Fibroblast of lung (primary cell): ENCODE data around the gene ARHGEF16. TPM values are rescaled to one million over a fixed set of nuclear protein-coding genes. Genes with fewer than 3 reads are reported as not detected.

Source experiments
- DNase-seq, 2 donors: peaks; one replicate each; pipeline versions ENCODE4 v3.0.0 to v3.0.0-alpha.2; 2010; ENCODE audit warnings: low read depth in 2 of 2
- H2AFZ ChIP-seq: 2 replicates; pipeline ENCODE4 v1.5.1; 2012; ENCODE audit warnings: low read length, control low read depth, inconsistent platforms
- H3K27ac ChIP-seq: 2 replicates; pipeline ENCODE4 v1.5.1; 2011; ENCODE audit warnings: low read length, control low read depth; ENCODE audit not compliant: insufficient read depth
- H3K27me3 ChIP-seq: 2 replicates; pipeline ENCODE4 v1.5.1; 2011; ENCODE audit warnings: mild to moderate bottlenecking, low read length; ENCODE audit not compliant: control insufficient read depth, insufficient read depth
- H3K36me3 ChIP-seq: 2 replicates; pipeline ENCODE4 v1.5.1; 2011; ENCODE audit warnings: low read length; ENCODE audit not compliant: control insufficient read depth, insufficient read depth
- H3K4me1 ChIP-seq: 2 replicates; pipeline ENCODE4 v1.5.1; 2011; ENCODE audit warnings: low read length; ENCODE audit not compliant: control insufficient read depth, insufficient read depth; ENCODE audit errors: extremely low read depth
- H3K4me2 ChIP-seq: 2 replicates; pipeline ENCODE4 v1.5.1; 2011; ENCODE audit warnings: low read length, control low read depth; ENCODE audit not compliant: insufficient read depth; ENCODE audit errors: extremely low read depth
- H3K4me3 ChIP-seq, 4 experiments: fragments of 200-600 bp in 1 of 4; sonication (generic) in 1 of 4; replicated peaks in 1 of 4; 2 replicates each; pipeline ENCODE4 v1.5.1; 2011 to 2016; ENCODE audit warnings: low read length in 4 of 4, low read depth in 3 of 4, mild to moderate bottlenecking in 3 of 4, control low read depth in 2 of 4, inconsistent platforms in 1 of 4, mixed read lengths in 1 of 4; ENCODE audit not compliant: insufficient read depth in 1 of 4; ENCODE audit errors: control extremely low read depth in 1 of 4
- H3K79me2 ChIP-seq: 2 replicates; pipeline ENCODE4 v1.5.1; 2012; ENCODE audit warnings: mild to moderate bottlenecking, low read length, inconsistent platforms; ENCODE audit not compliant: control insufficient read depth, insufficient read depth
- H3K9ac ChIP-seq: 2 replicates; pipeline ENCODE4 v1.5.1; 2011; ENCODE audit warnings: mild to moderate bottlenecking, low read length, control low read depth; ENCODE audit not compliant: insufficient read depth
- H3K9me3 ChIP-seq: 2 replicates; pipeline ENCODE4 v1.5.1; 2012; ENCODE audit warnings: low read depth, low read length; ENCODE audit not compliant: control insufficient read depth, insufficient read depth
- H4K20me1 ChIP-seq: 2 replicates; pipeline ENCODE4 v1.5.1; 2011; ENCODE audit warnings: low read length; ENCODE audit not compliant: control insufficient read depth, insufficient read depth; ENCODE audit errors: extremely low read depth
- EZH2 ChIP-seq: IDR thresholded peaks from 2 replicates; pipeline ENCODE4 v1.5.1; 2012; ENCODE audit warnings: low read length, control low read depth, mild to moderate bottlenecking; ENCODE audit errors: missing control alignments
- polyA plus RNA-seq, 2 donors: library from polyadenylated mRNA; depleted of rRNA in 1 of 2; stranded (reverse) in 1 of 2; unstranded in 1 of 2; fragments of >200 nt; gene quantifications; 2 replicates each; pipeline ENCODE4 v1.2.1, GENCODE V29; 2011 to 2012; ENCODE audit warnings: missing spikeins in 1 of 2
- total RNA-seq: library from RNA; depleted of rRNA; stranded (reverse); fragments of >200 nt; gene quantifications from 2 replicates; pipeline ENCODE4 v1.2.1, GENCODE V29; 2014
- TF ChIP-seq, protein P1 (sequence below), 2 donors: IDR thresholded peaks in 1 of 2; conservative IDR thresholded peaks in 1 of 2; 1 replicate in 1 of 2; 2 replicates in 1 of 2; pipeline ENCODE4 v1.5.1; 2011 to 2012; ENCODE audit warnings: low read length in 2 of 2, control low read depth in 1 of 2, inconsistent platforms in 1 of 2, low read depth in 1 of 2, mild to moderate bottlenecking in 1 of 2

The ARHGEF16 gene
- total and polyA plus RNA-seq, 2 donors (not counting 1 experiment from before 2014, with no cell fraction given), result 0.02 to 0.17 TPM

DNA sequence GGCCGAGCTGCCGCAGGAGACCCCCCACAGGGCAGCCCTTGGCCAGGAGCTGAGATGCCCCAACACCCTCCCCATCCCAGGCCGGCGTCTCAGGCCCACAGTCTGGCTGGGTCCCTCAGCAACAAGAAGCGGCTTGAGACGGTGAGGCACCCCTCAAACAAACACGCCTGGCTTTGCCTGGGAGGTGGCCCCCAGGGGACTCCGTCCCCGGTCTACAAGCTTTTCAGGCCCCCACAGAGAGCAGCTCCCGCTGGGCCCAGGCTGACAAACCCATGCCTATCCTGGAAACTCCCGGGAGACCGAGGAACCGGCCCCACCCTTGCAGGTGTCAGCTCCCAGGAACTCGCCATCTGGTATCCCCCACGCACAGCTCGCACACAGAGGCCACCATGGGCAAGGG is 67.0 kb downstream of the ARHGEF16 start:
- TF ChIP-seq, protein P1, sequence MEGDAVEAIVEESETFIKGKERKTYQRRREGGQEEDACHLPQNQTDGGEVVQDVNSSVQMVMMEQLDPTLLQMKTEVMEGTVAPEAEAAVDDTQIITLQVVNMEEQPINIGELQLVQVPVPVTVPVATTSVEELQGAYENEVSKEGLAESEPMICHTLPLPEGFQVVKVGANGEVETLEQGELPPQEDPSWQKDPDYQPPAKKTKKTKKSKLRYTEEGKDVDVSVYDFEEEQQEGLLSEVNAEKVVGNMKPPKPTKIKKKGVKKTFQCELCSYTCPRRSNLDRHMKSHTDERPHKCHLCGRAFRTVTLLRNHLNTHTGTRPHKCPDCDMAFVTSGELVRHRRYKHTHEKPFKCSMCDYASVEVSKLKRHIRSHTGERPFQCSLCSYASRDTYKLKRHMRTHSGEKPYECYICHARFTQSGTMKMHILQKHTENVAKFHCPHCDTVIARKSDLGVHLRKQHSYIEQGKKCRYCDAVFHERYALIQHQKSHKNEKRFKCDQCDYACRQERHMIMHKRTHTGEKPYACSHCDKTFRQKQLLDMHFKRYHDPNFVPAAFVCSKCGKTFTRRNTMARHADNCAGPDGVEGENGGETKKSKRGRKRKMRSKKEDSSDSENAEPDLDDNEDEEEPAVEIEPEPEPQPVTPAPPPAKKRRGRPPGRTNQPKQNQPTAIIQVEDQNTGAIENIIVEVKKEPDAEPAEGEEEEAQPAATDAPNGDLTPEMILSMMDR (conservative IDR thresholded peaks at IDR 0.05 in 1 of 2, IDR thresholded peaks at IDR 0.05 in 1 of 2; ENCODE audit: low read depth in 1 of 2, low read length in 2 of 2), result no peak
- TF ChIP-seq EZH2, result no peak

DNA sequence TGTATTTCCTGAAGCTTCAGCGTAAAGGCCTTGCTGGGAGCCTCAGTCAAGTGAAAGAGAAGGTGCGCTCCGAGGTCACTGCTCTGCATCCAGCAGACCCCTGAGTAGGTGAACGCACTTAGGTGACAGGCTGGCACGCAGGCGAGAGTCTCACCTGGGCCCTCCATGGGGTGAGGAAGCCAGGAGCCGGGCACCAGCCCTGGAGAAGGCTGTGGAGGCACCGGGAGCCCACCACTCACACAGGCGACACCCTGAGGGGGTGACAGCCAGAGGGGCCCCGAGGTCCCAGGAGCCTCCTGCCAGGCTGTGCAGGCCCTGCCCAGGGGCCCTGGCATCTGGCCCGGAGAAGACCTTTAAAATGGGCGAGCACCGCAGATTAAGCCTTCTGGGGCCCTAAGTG is 67.6 kb downstream of the ARHGEF16 start:
- Histone ChIP-seq H3K27me3 (no peaks in the 10 kb centered on the region), H3K4me1 (no peaks in the 10 kb centered on the region), H3K4me3 (no peak overlapping the region), H4K20me1 (no peaks in the 10 kb centered on the region), H3K9me3 (no peaks in the 10 kb centered on the region), H3K36me3 (no peaks in the 10 kb centered on the region), H3K79me2 (no peaks in the 10 kb centered on the region), H3K27ac (no peak overlapping the region), H3K9ac (no peak overlapping the region), H3K4me2 (no peak overlapping the region), H2AFZ (no peak overlapping the region)
- DNase-seq, result no peak
- TF ChIP-seq, protein P1 (conservative IDR thresholded peaks at IDR 0.05 in 1 of 2, IDR thresholded peaks at IDR 0.05 in 1 of 2; ENCODE audit: low read depth in 1 of 2, low read length in 2 of 2), result no peak
- TF ChIP-seq EZH2, result no peak

More for the DNA sequence above, 67.0 kb downstream of the ARHGEF16 start:
- H3K4me3 ChIP-seq, result no peak overlapping the region
- no peaks in the 10 kb centered on the region for H3K79me2 ChIP-seq
- DNase-seq, result no peak
- no peaks in the 10 kb centered on the region for H3K4me1 ChIP-seq
- H3K27ac ChIP-seq, result no peak overlapping the region
- no peaks in the 10 kb centered on the region for H3K36me3 ChIP-seq
- no peak overlapping the region for H2AFZ ChIP-seq
- no peak overlapping the region for H3K9ac ChIP-seq
- no peaks in the 10 kb centered on the region for H3K9me3 ChIP-seq
- H3K4me2 ChIP-seq, result no peak overlapping the region
- H4K20me1 ChIP-seq, result no peaks in the 10 kb centered on the region
- no peaks in the 10 kb centered on the region for H3K27me3 ChIP-seq

GRCh38 chr1:3522564-3523265 is 68.2 kb downstream of the ARHGEF16 start:
- Histone ChIP-seq H3K4me1 (no peaks in the 10 kb centered on the region), H3K9me3 (no peaks in the 10 kb centered on the region), H3K4me3 (no peak overlapping the region), H3K27ac (no peak overlapping the region), H3K79me2 (no peaks in the 10 kb centered on the region), H3K36me3 (no peaks in the 10 kb centered on the region), H3K27me3 (no peaks in the 10 kb centered on the region), H2AFZ (no peak overlapping the region), H4K20me1 (no peaks in the 10 kb centered on the region), H3K4me2 (no peak overlapping the region), H3K9ac (no peak overlapping the region)
- no peak for DNase-seq
- TF ChIP-seq, protein P1 (conservative IDR thresholded peaks at IDR 0.05 in 1 of 2, IDR thresholded peaks at IDR 0.05 in 1 of 2; ENCODE audit: low read depth in 1 of 2, low read length in 2 of 2), result no peak
- TF ChIP-seq EZH2, result no peak
